ENCODE data around the gene ADAMTSL3.
"Not testable (repeated sequence)": the region's sequence is repeated elsewhere in the genome, so short reads cannot be mapped to it uniquely, and the experiment has no call there.

Gene ADAMTSL3

DNA sequence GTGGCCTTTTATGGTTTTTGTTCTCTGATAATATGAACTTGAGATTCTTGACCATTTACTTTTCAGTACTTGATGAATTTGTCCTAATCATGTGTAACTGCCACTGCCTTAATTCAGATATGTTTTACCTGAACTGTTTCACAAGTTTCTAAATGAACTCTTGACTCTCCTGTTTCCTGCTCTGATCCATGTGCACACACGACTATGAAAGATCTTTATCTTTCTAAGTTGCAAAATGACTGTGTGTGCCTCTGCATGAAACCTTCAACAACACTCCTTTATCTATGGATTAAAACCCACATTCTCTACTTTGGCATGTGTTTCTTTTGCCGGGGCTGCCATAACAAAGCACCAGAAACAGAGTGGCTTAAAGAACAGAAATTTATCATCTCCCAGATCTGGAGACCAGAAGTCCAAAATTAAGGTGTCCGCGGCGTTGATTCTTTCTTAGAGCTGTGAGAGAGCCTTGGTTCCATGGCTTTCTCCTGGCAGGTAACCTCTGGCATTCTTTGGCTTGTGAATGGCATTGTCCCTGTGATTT, 275.0 kb downstream of the ADAMTSL3 start:
- DNase-seq, result no peak

DNA sequence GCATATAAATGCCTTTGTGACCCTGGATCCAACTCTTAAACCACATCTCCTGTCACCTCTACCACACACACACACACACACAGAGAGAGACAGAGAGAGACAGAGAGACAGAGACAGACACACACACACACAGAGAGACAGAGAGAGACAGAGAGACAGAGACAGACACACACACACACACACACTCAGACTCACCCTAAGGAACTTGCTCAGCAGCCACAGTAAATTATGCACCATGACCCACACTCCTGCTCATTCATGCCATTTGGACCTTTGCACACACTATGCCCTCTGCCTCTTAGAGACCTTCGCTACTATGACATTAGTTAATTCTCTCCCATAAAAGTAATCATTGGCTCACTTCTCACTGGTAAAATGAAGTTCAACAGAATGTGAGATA, 275.7 kb downstream of the ADAMTSL3 start:
- DNase-seq, result no peak

DNA sequence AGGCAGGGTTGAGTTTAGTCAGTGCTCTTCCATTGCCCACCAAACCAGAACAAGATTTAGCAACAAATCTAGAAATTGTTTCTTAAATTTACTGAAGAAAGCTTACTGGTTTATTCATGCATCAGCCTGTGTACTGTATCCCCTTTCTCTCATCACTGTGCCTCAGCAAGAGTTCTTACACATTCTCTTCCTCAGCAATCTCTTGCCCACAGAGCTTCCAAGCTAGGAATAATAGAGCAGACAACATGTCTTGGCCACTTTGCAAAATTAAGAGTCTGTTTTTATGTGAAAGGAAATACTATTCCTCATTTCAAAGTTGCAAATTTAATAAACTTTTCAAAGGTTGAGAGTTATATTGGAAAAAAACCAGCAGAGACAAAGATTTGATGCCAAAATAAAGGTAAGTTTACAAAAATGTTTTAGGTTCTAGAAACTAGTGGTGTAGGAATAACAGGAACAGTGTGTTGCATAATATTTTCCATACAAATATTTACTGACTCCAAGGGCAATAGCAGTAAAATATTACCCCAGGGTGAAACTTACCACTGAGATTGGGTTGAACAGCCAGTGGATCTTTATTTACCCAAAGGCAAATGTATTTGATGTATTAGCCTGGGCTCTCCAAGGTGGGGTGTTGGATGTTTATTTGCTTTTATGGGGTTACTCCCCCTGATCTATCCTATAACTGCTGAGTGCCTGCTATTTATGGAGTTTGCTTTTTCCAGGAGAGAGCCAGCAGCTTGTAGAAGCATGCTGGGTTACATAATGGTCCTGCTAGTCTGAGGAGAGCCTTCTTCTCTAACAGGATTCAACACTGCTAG, 276.7 kb downstream of the ADAMTSL3 start:
- no peak for DNase-seq

DNA sequence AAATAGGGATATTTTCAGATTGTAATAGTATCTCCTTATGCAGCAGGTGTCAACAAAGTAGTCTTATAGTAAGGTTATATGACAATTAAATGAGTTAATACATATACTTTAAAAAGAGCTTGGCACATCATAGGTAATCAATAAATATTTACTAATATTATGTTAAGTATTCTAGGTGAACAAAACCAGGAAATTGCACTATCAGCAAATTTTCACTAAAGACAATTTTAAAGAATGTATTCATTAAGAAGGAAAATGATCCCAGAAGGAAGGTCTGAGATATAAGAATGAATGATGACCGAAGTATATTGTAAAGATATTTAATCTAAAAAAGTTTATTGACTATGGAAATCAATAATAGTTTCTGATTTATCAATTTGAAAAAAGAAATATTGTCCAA, 281.9 kb downstream of the ADAMTSL3 start:
- no peak for DNase-seq

DNA sequence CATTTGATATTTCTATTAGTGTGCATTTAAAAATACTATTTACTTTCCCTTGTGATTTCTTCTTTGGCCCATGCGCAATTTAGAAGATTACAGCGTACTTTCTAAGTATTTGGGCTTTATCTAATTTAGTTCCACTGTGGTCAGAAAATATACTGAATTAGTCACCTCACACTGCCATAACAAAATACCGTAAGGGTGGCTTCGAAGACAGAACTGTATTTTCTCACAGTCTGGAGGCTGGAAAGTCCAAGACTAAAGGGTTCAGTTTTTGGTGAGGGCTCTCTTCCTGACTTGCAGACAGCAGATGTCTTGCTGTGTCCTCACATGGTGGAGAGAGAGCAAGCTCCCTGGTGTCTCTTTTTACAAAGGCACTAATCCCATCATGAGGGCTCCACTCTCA, 286.2 kb downstream of the ADAMTSL3 start:
- DNase-seq, result no peak

DNA sequence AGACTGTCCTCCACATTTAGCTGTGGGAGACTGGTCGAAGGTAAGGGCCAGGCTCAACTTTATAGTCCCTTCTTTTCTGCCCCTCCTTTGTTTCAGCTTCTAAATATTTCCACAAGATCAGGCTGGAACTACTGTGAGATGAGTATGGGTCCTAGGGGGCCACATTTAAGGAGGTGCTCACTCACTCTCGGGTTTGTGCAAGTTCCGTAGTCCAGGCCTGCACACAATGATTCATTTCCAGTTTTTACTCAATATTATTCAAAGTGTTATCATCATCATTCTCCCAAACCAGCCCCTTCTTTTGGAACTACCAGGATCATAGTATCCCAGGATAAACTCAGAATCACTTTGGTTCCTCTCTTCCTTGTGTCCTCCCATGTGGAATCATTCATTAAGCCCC, 289.1 kb downstream of the ADAMTSL3 start:
- DNase-seq, result no peak

DNA sequence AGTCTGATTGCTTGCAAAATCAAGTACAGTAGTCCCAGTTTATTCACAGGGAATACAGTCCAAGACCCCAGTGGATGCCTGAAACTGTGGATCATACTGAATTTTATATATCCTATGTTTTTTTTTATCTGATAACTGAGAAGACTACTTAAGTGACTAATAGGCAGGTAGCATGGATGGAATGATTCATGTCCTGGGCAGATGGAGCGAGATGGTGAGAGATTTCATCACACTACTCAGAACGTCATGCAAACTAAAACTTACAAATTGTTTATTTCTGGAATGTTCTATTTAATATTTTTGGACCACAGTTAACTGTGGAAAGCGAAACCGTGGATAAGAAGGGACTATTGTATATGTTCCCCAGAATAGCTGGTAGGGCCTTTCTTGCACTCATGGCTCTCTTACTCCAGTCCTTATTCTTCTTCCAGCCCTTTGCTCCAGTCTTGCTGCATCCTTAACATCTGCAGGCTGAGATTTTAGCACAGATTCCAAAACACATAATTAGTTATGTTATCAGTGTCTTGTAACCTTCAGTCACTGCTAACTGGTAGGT, 290.0 kb downstream of the ADAMTSL3 start:
- no peak for DNase-seq

DNA sequence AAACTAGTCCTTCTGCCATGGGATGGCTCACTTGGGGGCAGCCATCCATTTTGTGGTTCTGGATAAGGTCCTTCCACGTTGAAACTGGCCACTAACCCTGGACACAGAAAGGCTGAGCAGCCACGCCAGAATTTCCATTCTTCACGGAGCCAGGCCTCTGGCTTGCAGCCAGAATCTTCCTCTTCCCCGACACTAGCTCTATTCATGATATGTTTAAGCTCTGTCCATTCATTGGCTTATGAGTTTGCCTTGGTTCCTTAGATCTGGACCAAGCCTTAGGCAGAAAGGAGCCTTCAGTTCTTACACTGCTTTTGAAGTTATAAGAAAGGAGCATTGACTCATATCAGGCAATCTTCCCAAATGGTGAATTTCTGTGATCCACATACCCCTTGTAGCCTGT, 293.2 kb downstream of the ADAMTSL3 start:
- peak in 3 of 14 donors; percentile 0 to 10 (median 1) for DNase-seq

DNA sequence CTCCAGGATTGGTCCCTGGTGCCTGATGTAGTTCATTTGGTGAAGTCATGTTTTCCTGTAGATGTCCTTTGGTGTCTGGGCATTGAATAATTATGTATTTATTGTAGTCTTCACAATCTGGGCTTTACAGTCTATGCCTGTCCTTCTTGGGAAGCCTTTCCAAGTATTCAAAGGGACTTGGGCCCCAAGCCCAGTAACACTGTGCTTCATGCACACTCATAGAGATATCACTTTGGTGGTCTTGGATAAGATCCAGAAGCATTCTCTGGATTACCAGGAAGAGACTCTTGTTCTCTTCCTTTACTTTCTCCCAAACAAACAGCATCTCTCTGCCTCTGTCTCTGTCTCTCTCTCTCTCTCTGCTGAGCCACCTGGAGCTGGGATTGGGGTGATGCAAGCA, 300.6 kb downstream of the ADAMTSL3 start:
- no peak for DNase-seq

DNA sequence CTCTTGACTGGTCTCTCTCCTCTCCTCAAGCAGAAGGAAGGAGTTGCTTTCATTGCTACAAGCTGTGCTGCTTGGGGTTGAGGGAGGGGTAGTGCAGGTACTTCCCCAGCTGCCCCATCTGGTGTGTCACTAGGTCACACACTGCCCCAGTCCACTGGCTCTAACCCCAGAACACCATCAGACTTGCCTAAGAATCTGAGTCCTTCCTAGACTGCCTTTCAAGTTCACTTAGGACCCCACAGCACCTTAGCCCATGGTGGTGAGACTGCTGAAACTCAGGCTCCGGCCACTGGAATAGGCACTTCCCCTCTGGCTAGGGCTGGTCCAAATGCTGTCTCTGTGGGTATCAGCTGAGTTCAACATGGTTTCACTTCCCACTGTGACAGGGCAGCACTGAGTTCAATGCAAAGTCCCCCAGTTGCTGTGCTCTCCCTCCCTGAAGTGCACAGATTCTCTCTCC, 301.9 kb downstream of the ADAMTSL3 start:
- DNase-seq, result no peak

DNA sequence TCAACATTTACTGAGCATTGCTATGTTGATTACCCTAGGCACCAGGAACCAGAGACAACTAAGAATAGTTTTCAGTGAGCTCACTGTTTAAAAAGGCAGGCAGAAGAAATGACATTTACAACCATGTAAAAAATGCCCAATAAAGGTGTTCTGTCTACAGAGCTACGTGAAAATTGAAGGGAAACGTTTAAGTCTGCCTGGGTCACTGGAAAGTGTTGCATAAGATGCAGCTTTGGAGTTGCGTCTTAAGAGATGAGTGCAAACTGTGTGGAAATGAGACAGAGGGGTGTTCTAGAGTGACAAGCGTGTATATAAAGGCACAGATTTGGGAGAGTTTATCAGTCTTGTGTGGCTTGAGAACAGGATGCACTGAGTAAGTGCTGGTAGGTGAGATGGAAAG, 303.0 kb downstream of the ADAMTSL3 start:
- DNase-seq, result no peak

DNA sequence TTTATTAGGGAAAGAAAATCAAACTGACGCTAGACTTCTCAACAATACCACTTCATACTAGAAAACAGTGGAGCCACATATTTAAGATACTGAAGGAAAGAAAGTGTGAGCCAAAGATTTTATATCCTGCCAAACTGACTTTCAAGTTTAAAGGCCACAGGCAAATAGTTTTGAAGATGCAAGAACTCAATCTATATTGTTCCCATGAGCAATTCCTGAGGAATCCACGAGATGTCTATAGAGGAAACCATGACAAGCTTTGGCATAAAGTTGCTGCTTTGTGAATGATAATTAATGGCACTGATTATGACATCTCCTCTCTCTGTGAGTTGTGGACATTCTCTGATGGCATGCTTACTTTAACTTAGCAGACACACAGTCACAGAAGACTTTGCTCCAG, 305.6 kb downstream of the ADAMTSL3 start:
- no peak for DNase-seq

DNA sequence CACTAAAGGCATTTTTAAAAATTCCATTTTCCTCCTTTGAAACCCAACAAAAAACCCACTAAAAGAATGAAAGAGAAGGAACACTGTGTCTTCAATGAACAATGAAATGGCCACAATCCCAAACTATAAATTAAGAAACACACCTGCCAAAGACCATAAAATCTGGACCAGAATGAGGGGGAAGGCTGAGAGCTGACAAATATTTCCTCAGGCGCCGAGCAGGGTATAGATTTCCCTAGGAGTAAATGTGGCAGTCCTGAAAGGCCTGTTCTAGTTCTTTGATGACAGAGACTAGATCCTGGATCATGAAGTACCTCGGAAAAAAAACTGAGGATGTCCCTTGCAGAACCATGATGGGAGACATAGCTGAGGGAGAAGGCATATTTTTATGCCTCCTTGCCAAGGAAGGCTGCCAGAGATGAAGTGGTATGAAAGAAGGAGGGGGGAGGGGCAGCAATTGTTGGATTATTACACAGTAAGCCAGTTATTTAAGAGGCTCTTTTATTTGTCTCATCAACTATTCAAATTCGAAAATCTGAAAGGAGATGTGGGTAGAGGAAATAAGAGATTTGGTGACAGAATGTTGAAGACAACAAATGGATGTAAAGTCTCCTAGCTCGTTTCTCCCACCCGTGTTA, 306.4 kb downstream of the ADAMTSL3 start:
- DNase-seq, result no peak

DNA sequence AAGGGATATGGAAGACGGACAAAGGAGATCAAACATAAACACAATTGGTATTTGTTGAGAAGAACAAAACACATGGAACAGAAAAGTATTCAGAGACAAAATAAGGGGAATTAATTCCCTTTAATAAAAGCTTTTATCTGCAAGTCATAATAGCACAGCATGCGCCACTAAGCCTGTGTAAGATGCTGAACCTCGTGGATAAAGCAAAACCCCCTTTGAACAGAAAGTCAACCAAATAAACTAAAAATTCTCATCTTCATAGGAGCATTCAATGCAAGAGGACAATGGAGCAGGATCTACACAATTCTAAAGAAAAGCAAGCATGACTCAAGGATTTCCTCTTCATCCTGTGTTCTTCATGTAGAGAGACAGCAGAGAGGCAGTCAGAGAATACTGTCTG, 307.4 kb downstream of the ADAMTSL3 start:
- no peak for DNase-seq

DNA sequence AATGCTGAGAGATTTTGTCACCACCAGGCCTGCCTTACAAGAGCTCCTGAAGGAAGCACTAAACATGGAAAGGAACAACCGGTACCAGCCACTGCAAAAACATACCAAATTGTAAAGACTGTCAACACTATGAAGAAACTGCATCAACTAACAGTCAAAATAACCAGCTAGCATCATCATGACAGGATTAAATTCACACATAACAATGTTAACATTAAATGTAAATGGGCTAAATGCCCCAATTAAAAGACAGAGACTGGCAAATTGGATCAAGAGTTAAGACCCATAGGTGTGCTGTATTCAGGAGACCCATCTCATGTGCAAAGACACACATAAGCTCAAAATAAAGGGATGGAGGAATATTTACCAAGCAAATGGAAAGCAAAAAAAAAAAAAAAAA, 311.0 kb downstream of the ADAMTSL3 start:
- not testable (repeated sequence) for DNase-seq

DNA sequence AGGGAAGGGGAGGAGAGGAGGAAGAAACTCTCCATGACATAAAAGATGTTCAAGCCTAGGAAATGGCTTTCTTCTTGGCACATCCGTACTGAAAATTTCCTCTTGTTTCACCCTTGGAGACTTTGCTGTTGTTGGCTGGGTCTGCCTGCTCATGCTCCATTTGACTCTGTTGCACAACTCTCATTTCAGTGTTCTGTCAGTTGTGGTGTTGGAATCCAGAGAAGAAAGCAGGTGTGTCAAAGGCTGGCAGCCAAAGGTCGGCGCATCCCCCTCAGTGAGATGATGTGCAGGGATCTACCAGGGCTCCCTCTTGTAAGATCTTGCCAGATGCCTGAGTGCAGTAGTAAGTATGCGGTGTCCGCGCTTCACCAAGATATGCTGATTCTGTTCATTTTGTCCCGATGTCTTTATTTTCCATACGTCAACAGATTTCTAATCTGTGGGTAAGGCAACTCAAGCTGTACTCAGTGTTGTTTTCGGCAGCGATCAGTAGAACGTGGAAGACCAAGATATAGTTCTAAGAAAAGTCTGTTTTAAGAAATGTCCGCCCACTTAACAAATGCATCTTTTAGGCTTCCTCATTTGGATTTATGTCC, 316.5 kb downstream of the ADAMTSL3 start:
- no peak for DNase-seq

DNA sequence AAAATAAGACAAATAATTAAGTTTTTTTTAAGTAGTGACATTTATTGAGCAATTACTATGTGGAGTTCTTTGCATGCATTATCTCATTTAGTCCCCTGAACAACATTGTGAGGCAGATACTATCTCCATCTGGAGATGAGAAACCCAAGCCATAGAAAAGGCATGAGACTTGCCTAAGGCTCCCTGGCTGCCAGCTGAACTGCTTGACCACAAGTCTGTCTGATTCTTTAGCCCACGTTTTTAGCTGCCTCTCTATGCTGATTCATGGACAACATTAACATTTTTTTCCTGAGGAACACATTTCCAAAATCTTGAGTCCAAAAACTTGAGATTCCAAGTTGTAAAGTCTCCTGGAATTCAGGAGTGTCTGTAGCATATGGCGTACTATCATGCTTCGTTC, 318.1 kb downstream of the ADAMTSL3 start:
- no peak for DNase-seq

DNA sequence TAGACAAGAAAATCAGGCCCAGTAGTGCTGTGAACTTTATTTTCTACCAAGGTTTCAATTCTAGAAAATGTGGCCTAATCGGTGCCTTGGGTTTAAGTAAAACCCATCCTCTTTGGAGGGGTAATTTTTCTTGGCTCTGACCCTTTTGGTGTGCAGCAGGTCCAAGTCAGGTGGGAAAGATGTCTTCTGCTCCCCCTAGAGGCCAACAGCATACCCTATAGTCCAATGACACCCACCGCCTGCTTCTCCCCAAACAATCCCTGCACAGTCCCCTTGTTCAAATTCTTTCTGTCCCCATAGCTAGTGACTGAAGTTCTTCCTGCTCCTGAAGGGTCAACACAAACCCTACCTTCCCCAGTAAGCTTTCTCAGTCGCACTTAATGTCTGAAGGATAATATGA, 319.9 kb downstream of the ADAMTSL3 start:
- no peak for DNase-seq

DNA sequence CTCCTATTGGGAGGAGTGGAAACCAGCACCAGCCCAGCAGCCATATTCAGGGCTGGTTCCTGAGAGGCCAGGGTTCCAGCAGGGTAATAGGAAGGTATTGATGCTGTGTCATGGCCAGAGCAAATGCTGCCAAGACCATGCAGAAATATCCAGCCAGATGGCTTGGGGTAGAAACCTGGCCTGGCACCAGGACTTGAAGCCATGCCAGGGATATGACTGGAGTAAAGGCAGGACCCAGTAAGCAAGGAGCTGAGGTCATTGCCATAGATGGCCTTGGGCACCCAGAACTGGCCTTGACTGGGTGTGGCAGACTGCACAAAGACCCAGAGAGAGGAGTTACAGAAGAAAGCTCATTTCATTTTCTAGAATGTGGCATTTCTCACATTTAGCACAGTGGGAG, 324.1 kb downstream of the ADAMTSL3 start:
- peak in 1 of 14 donors; percentile 59 for DNase-seq

DNA sequence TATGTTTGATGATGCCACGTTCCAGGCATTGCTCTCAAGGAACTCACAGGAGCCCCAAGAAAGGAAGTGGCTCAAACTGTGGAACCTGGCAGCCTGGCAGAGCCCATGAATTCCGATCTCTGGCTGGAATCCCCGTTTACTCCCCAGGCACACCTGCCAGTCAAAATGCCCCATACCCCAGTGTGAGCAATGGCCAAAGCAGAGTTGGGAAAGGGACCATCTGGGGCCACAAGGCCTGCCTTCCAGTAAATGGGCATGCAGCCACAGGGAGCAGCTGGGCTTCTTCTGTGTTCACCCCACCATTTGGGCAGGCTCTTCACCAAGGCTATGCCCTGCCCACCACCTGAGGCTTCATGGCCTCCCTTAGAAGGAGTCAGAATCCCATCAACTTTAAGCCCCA, 324.7 kb downstream of the ADAMTSL3 start:
- peak in 1 of 14 donors; percentile 40 for DNase-seq

DNA sequence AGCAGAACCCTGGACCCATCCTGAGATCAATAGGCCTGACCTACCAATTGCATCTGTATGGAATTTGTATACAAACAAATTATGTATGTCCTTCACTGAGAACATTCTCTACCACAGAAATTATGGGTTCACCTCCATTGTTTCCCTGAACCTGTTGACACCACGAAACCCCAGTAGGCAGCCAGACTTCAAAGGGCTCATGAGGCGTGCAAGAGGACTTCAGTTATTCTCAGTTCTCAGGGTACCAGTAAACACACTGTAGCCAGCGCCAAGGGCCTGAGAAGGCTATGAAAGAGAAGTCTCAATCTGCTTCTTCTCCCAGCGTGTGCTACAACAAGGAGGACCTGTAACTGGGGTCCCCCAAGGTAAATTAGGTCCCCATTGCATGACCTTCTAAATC, 326.7 kb downstream of the ADAMTSL3 start:
- no peak for DNase-seq

DNA sequence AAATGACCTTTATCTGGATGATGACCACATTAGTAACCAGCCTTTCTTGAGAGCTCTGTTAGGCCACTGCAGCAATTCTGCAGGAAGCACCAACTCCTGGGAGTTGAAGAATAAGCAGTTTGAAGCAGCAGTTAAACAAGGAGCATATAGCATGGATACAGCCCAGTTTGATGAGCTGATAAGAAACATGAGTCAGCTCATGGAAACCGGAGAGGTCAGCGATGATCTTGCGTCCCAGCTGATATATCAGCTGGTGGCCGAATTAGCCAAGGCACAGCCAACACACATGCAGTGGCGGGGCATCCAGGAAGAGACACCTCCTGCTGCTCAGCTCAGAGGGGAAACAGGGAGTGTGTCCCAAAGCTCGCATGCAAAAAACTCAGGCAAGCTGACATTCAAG, 328.8 kb downstream of the ADAMTSL3 start:
- DNase-seq, result no peak
